Liver (tissue), 9 donors: ENCODE results near the gene VPREB1. TPM values are rescaled to one million over a fixed set of nuclear protein-coding genes. Genes with fewer than 3 reads are reported as not detected.

Experiments
- DNase-seq: peaks from one replicate; pipeline ENCODE4 v3.0.0-alpha.2; 2017; ENCODE audit warnings: low spot score
- H3K27ac ChIP-seq, 2 donors: one replicate each; pipeline ENCODE4 v1.7.0; 2013; ENCODE audit warnings: inconsistent platforms in 2 of 2, low read length in 2 of 2, control low read depth in 1 of 2, low read depth in 1 of 2, mild to moderate bottlenecking in 1 of 2
- H3K27me3 ChIP-seq, 4 donors: one replicate each; pipeline versions ENCODE4 v1.6.1 to v1.7.0; 2013; ENCODE audit warnings: low read length in 3 of 4, inconsistent platforms in 1 of 4, mild to moderate bottlenecking in 1 of 4, moderate library complexity in 1 of 4; ENCODE audit not compliant: control insufficient read depth in 4 of 4, insufficient read depth in 4 of 4
- H3K36me3 ChIP-seq, 4 donors: one replicate each; pipeline versions ENCODE4 v1.6.1 to v1.7.0; 2013; ENCODE audit warnings: low read length in 3 of 4, mild to moderate bottlenecking in 3 of 4, low read depth in 1 of 4, moderate library complexity in 1 of 4; ENCODE audit not compliant: control insufficient read depth in 4 of 4, insufficient read depth in 3 of 4
- H3K4me1 ChIP-seq, 4 donors: one replicate each; pipeline versions ENCODE4 v1.6.1 to v1.7.0; 2013; ENCODE audit warnings: low read length in 3 of 4, mild to moderate bottlenecking in 3 of 4, moderate library complexity in 1 of 4; ENCODE audit not compliant: control insufficient read depth in 4 of 4, insufficient read depth in 4 of 4
- H3K4me3 ChIP-seq, 3 donors: one replicate each; pipeline versions ENCODE4 v1.6.1 to v1.7.0; 2013; ENCODE audit warnings: low read length in 3 of 3, control low read depth in 1 of 3, low read depth in 1 of 3, mild to moderate bottlenecking in 1 of 3
- H3K9ac ChIP-seq, 2 donors: one replicate each; pipeline ENCODE4 v1.7.0; 2013; ENCODE audit warnings: low read length in 2 of 2, mild to moderate bottlenecking in 2 of 2, moderate library complexity in 2 of 2, control low read depth in 1 of 2, low read depth in 1 of 2
- H3K9me3 ChIP-seq, 4 donors: one replicate each; pipeline versions ENCODE4 v1.6.1 to v1.7.0; 2013; ENCODE audit warnings: low read length in 3 of 4; ENCODE audit not compliant: control insufficient read depth in 4 of 4
- ATF3 ChIP-seq: IDR thresholded peaks from 2 replicates; pipeline ENCODE4 v1.6.1; 2016; ENCODE audit warnings: antibody characterized with exemption
- CTCF ChIP-seq: fragments of 150-350 bp; IDR thresholded peaks from 2 replicates; pipeline ENCODE4 v1.5.1; 2017; ENCODE audit warnings: improper control_type of control experiment, low read depth, low read length; ENCODE audit not compliant: missing input control
- FOXA2 ChIP-seq: IDR thresholded peaks from 2 replicates; pipeline ENCODE4 v1.6.1; 2016; ENCODE audit warnings: antibody characterized with exemption
- GABPA ChIP-seq, 2 donors: IDR thresholded peaks in 1 of 2; conservative IDR thresholded peaks in 1 of 2; 2 replicates each; pipeline ENCODE4 v1.6.1; 2016; ENCODE audit warnings: antibody characterized with exemption in 2 of 2, mild to moderate bottlenecking in 1 of 2, moderate library complexity in 1 of 2
- HNF4G ChIP-seq: IDR thresholded peaks from 2 replicates; pipeline ENCODE4 v1.6.1; 2016; ENCODE audit warnings: antibody characterized with exemption
- JUND ChIP-seq, 2 donors: IDR thresholded peaks; 2 replicates each; pipeline ENCODE4 v1.6.1; 2016; ENCODE audit warnings: antibody characterized with exemption in 2 of 2
- MAX ChIP-seq: IDR thresholded peaks from 2 replicates; pipeline ENCODE4 v1.6.1; 2016; ENCODE audit warnings: antibody characterized with exemption
- RAD21 ChIP-seq, 2 donors: IDR thresholded peaks; 2 replicates each; pipeline ENCODE4 v1.6.1; 2016; ENCODE audit warnings: antibody characterized with exemption in 2 of 2, mild to moderate bottlenecking in 2 of 2
- REST ChIP-seq: IDR thresholded peaks from 2 replicates; pipeline ENCODE4 v1.6.1; 2016; ENCODE audit warnings: antibody characterized with exemption, mild to moderate bottlenecking
- RXRA ChIP-seq, 2 donors: IDR thresholded peaks; 2 replicates each; pipeline ENCODE4 v1.6.1; 2017 to 2018; ENCODE audit warnings: antibody characterized with exemption in 2 of 2, mild to moderate bottlenecking in 1 of 2
- TAF1 ChIP-seq: conservative IDR thresholded peaks from 2 replicates; pipeline ENCODE4 v1.6.1; 2016; ENCODE audit warnings: antibody characterized with exemption, mild to moderate bottlenecking
- ZBTB33 ChIP-seq: IDR thresholded peaks from 2 replicates; pipeline ENCODE4 v1.6.1; 2016; ENCODE audit warnings: antibody characterized with exemption
- WGBS: extraction: QIAGEN DNeasy Blood & Tissue Kit; methylation state at CpG from one replicate; pipeline ENCODE4 v1.1.7; 2013; 5-methylcytosine and 5-hydroxymethylcytosine counted together
- polyA plus RNA-seq, 2 donors: library from polyadenylated mRNA; stranded (reverse) in 1 of 2; unstranded in 1 of 2; fragments of 200-250 nt in 1 of 2; fragments of >200 nt in 1 of 2; fragmentation: Nextera tagmentation in 1 of 2; extraction: Ambion mirVana in 1 of 2; gene quantifications; one replicate each; pipeline versions ENCODE4 v1.2.1 to v1.2.3, GENCODE V29; 2013 to 2015
- total RNA-seq, 2 donors: library from RNA; depleted of rRNA; stranded (reverse); fragments of >200 nt; gene quantifications; one replicate each; pipeline ENCODE4 v1.2.3, GENCODE V29; 2014
- donor health status: healthy.
- donor health status: healthy.
- donor health status: healthy.
- donor health status: healthy.
- donor health status: healthy.

Gene VPREB1
- total and polyA plus RNA-seq, 4 donors: 1.1 TPM; not detected in 3

GRCh38 chr22:22229683-22230420 lies 14.7 kb upstream of the VPREB1 start (continued):
- TF ChIP-seq GABPA (IDR thresholded peaks at IDR 0.05 in 1 of 2, conservative IDR thresholded peaks at IDR 0.05 in 1 of 2) (no peak), ATF3 (no peak), RXRA (IDR thresholded peaks at IDR 0.05) (no peak), CTCF (no peak), FOXA2 (no peak), JUND (IDR thresholded peaks at IDR 0.05) (no peak)

- WGBS: 81% methylated on average over 9 of the region's 9 CpGs
- DNase-seq: no peak
- no peaks in the 10 kb centered on the region for H3K9me3 ChIP-seq
These were observed 14.1 kb upstream of the VPREB1 start for GRCh38 chr22:22230438-22230837.

More at GRCh38 chr22:22230438-22230837, 14.1 kb upstream of the VPREB1 start:
- no peak overlapping the region for H3K9ac ChIP-seq
- TF ChIP-seq MAX (no peak), RXRA (IDR thresholded peaks at IDR 0.05) (no peak), TAF1 (no peak), REST (no peak), RAD21 (IDR thresholded peaks at IDR 0.05) (no peak), HNF4G (no peak), ATF3 (no peak), ZBTB33 (no peak), GABPA (IDR thresholded peaks at IDR 0.05 in 1 of 2, conservative IDR thresholded peaks at IDR 0.05 in 1 of 2) (no peak)
- no peaks in the 10 kb centered on the region for H3K36me3 ChIP-seq
- no peaks in the 10 kb centered on the region for H3K4me1 ChIP-seq
- H3K27me3 ChIP-seq: peaks cover 0 to 2% (median 0%) of the 10 kb centered on the region in 4 donors
- H3K27ac ChIP-seq: no peak overlapping the region
- no peak overlapping the region for H3K4me3 ChIP-seq
